Smooth muscle cell of the coronary artery (primary cell): ENCODE measurements around the gene EFNA2. TPM values are rescaled to one million over a fixed set of nuclear protein-coding genes. Genes with fewer than 3 reads are reported as not detected.

Source experiments
- total RNA-seq: library from RNA; depleted of rRNA; stranded (reverse); fragments of >200 nt; gene quantifications from 2 replicates; pipeline ENCODE4 v1.2.3, GENCODE V29; 2014; ENCODE audit warnings: low replicate concordance

Gene EFNA2
- total RNA-seq = not detected in 2 replicates

GRCh38 chr19:1285737-1286360, at the start of gene EFNA2:
TSS of gene EFNA2 (plus strand) at chr19:1285873. CDS start at chr19:1286169, 296 bp downstream.

DNA sequence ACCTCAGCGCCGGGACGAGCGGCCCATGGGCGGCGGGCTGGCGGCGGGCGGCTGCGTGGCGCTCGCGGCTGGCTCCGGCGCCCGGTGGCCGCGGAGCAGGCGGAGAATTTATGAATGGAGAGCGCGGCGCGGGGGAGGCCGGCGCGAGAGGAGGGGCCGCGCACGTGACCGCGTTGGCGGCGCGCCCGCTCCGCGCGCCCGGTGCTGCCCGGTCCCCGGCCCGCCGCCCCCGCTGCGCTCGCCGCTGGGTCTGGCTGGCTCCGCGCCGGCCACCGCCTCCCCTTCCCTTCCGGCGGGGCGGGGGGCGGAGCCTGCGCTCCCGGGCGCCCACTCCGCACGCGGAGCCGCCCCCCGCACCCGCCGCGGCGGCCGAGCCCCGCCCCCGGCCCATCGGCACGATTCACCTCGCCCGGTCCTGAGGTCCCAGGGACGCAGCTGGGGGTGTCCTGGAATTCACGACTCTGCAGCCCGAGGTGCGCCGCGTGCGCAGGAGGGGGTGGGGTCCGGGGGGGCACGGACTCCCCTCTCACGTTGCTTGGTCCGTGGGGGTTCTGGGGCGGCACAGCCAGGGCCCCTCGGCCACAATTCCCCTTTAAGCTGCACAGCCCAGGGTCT, 47.8 kb upstream of the EFNA2 start, which contains the start of gene CBARP:
Gene CBARP (minus strand): TSS at position 252 of the 615 bp plus-strand sequence. CDS start 1,905 bp downstream, outside the sequence.

DNA sequence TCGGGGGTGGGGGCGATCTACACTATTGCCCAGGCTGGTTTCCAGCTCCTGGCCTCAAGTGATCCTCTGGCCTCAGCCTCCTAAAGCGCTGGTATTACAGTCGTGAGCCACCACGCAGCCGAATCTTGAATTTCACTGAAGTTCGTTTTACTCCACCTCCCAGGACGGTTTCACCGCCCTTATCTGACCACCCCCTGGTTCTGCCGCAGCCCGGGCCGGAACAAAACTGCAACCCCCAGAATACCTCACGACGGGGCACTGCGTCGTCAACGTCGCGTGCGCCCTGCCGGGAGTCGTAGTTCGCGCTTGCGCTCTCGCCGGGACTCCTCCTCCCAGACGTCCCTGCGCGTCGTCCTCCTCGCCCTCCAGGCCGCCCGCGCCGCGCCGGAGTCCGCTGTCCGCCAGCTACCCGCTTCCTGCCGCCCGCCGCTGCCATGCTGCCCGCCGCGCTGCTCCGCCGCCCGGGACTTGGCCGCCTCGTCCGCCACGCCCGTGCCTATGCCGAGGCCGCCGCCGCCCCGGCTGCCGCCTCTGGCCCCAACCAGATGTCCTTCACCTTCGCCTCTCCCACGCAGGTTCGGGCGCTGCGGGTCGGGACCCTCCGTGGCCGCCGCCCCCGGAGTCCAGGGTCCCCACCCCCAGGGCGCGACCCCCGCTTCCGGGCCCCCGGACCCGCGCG, 44.1 kb upstream of the EFNA2 start, which contains the start of gene ATP5F1D:
Gene ATP5F1D (plus strand): TSS at position 335 of the 679 bp plus-strand sequence. CDS start 100 bp downstream, at position 435.

DNA sequence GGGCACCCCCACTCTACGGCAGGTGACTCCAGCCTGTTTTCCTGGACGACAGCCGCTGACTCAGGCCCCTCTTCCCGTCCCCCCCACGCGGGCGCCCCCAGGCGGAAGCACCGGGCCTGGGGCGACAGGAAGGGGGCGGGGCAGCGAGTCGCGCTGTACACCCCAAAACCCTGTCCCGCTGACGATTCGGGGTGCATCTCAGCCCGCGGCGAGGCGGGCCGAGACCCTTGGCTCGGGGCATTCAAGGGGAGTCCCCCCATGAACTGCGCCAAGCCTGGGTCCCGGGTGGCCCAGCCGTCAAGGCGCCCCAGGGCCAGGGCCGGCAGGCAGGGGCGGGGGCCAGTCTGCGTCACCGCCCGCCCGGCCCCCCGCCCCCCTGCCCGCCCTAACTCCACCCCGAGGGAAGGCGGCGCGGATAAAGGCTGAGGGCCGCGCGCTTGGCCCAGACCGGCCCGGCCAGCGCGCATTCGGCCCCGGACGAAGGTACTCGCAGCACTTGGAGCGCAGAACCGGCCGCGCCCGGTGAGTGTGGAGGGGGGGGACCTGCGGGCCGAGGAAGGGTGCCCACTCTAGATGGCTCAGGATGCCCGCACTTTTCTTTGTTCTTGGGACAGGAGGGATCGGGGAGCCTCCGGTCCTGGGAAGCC, 37.4 kb upstream of the EFNA2 start, which contains the start of gene MIDN:
Gene MIDN (plus strand): TSS at position 445 of the 647 bp plus-strand sequence. CDS start 1,714 bp downstream, outside the sequence.

GRCh38 chr19:1269065-1269477, 16.6 kb upstream of the EFNA2 start, which contains the start of gene CIRBP:
TSS of gene CIRBP (plus strand) at chr19:1269332. CDS start at chr19:1270934, 1,602 bp downstream.

DNA sequence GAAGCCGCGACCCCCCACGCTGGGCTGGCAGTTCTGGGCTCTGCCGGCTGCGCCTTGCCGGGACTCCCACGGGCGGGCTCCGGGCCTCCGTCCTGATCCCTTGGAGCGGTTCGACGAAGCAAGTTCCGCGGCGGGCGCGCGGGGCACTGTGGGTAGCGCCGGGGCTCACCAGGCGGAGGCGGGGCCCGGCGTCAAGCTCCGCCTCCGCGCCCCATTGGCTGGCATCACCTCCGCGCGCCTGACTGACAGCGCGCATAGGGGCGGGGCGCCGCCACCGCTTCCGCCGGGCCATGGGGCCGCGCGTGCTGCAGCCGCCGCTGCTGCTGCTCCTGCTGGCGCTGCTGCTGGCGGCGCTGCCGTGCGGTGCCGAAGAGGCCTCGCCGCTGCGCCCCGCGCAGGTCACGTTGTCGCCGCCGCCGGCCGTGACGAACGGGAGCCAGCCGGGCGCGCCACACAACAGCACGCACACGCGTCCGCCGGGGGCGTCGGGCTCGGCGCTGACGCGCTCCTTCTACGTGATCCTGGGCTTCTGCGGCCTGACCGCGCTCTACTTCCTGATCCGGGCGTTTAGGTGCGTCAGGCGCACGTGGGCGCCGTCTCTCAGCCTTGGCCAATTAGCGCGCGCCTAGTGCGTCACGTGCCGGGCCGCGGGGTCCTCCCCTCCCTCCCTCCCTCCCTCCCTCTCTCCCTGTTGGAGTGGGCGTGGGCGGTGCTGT, 10.3 kb upstream of the EFNA2 start, which contains the start of gene FAM174C:
Gene FAM174C (plus strand): TSS at position 271 of the 716 bp plus-strand sequence. CDS start 20 bp downstream, at position 291.

Other genes starting within 250 kb of the EFNA2 start
- 2.2 and 8.4 TPM in 2 replicates for gene ABCA7, start 245.8 kb upstream of the EFNA2 start, total RNA-seq
- gene ARHGAP45, start 218.7 kb upstream of the EFNA2 start, total RNA-seq = 0.82 and 4.7 TPM in 2 replicates
- gene POLR2E, start 190.5 kb upstream of the EFNA2 start, total RNA-seq = 127 and 132 TPM in 2 replicates
- 382 and 1,065 TPM in 2 replicates for gene GPX4, start 181.9 kb upstream of the EFNA2 start, total RNA-seq
- 40.7 and 112 TPM in 2 replicates for gene SBNO2, start 111.6 kb upstream of the EFNA2 start, total RNA-seq
- gene STK11, start 80.1 kb upstream of the EFNA2 start, total RNA-seq = 77.6 and 112 TPM in 2 replicates
- 0.82 and 1.1 TPM in 2 replicates for gene CBARP, start 47.9 kb upstream of the EFNA2 start, total RNA-seq
- gene ATP5F1D, start 44.1 kb upstream of the EFNA2 start, total RNA-seq = 36.6 and 63.1 TPM in 2 replicates
- 2.8 and 15.9 TPM in 2 replicates for gene MIDN, start 37.3 kb upstream of the EFNA2 start, total RNA-seq
- 148 and 327 TPM in 2 replicates for gene CIRBP, start 16.5 kb upstream of the EFNA2 start, total RNA-seq
- gene FAM174C, start 10.3 kb upstream of the EFNA2 start, total RNA-seq = 8.4 and 17.5 TPM in 2 replicates
- gene NDUFS7, start 98.0 kb downstream of the EFNA2 start, total RNA-seq = 51.4 and 87.2 TPM in 2 replicates
- 29.8 and 36.3 TPM in 2 replicates for gene GAMT, start 115.7 kb downstream of the EFNA2 start, total RNA-seq
- 22.8 and 53.7 TPM in 2 replicates for gene DAZAP1, start 121.7 kb downstream of the EFNA2 start, total RNA-seq
- 178 and 496 TPM in 2 replicates for gene RPS15, start 152.5 kb downstream of the EFNA2 start, total RNA-seq
- gene APC2, start 164.2 kb downstream of the EFNA2 start, total RNA-seq = under 0.01 and 0.08 TPM in 2 replicates
- gene C19orf25, start 193.3 kb downstream of the EFNA2 start, total RNA-seq = 13.5 and 21.2 TPM in 2 replicates
- gene PCSK4, start 204.5 kb downstream of the EFNA2 start, total RNA-seq = 0.68 and 1.5 TPM in 2 replicates
- 1.3 and 2.2 TPM in 2 replicates for gene REEP6, start 205.3 kb downstream of the EFNA2 start, total RNA-seq
- gene ADAMTSL5, start 227.1 kb downstream of the EFNA2 start, total RNA-seq = 1.3 and 2.6 TPM in 2 replicates
- not detected in 2 replicates for gene PLK5, start 238.2 kb downstream of the EFNA2 start, total RNA-seq